ENCODE data around the gene TOX2. TPM values are rescaled to one million over a fixed set of nuclear protein-coding genes. Genes with fewer than 3 reads are reported as not detected.

Gene TOX2
- total RNA-seq, 1 experiment from 2014 or later: 2.7 TPM

DNA sequence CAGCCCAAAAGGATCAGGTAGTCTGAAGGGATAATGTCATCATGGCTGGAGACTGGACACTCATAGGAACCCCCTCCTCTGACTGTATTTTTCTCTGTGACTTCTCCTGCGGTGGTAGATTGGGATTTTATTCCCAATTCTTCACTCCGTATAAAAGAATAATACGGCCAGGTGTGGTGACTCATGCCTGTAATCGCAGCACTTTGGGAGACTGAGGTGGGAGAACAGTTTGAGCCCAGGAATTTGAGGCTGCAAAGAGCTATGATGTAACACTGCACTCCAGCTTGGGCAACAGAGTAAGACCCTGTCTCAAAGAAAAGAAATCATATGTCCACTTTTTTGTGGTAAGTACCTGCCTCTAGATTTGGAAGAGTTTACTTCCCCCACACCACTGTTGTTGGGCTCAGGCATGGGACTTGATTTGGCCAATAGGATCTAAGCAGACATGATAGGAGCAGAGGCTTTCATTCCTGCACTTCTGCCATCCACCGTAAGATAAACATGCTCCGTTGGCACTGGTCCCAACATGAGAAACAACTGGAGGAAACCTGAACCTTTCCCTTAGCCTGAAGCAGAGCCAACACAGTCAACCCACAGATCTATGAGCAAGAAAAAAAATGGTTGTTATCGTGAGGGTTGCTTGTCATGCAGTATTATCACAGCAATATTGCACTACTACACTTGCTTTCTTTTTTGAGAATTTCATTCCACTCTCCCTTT, 190.3 kb downstream of the TOX2 start:
- DNase-seq (ENCODE audit: unreplicated experiment): peak; percentile 96
- POLR2A ChIA-PET: interaction anchor here (0.7 to 2.1 kb wide), 4 partner anchors 16 to 85 kb away, joined by 3 to 5 read pairs (median 4); no protein-coding TSS in a partner anchor
- peaks cover 23% of the 10 kb centered on the region for H3K4me1 Mint-ChIP-seq (ENCODE audit: insufficient read depth, unreplicated experiment)
- intact Hi-C loops (cut with micrococcal nuclease): no loop called here
- TF ChIP-seq, protein P1, sequence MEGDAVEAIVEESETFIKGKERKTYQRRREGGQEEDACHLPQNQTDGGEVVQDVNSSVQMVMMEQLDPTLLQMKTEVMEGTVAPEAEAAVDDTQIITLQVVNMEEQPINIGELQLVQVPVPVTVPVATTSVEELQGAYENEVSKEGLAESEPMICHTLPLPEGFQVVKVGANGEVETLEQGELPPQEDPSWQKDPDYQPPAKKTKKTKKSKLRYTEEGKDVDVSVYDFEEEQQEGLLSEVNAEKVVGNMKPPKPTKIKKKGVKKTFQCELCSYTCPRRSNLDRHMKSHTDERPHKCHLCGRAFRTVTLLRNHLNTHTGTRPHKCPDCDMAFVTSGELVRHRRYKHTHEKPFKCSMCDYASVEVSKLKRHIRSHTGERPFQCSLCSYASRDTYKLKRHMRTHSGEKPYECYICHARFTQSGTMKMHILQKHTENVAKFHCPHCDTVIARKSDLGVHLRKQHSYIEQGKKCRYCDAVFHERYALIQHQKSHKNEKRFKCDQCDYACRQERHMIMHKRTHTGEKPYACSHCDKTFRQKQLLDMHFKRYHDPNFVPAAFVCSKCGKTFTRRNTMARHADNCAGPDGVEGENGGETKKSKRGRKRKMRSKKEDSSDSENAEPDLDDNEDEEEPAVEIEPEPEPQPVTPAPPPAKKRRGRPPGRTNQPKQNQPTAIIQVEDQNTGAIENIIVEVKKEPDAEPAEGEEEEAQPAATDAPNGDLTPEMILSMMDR (IDR thresholded peaks at IDR 0.05; ENCODE audit: unreplicated experiment): no peak
- BruUV-seq (replicated peaks): no TSS peak
- CTCF ChIA-PET: interaction anchor here (0.9 kb wide), 1 partner anchor 85 kb away, joined by 3 read pairs; no protein-coding TSS in a partner anchor
- peak overlapping the region; percentile 41 for H3K27ac Mint-ChIP-seq (ENCODE audit: low read depth, unreplicated experiment)
- H3K27me3 Mint-ChIP-seq (ENCODE audit: insufficient read depth, unreplicated experiment): no peaks in the 10 kb centered on the region
- peak overlapping the region; percentile 3 for H3K4me3 Mint-ChIP-seq (ENCODE audit: unreplicated experiment)
- H3K9me3 Mint-ChIP-seq (ENCODE audit: unreplicated experiment): peaks cover 7% of the 10 kb centered on the region
- H3K36me3 Mint-ChIP-seq (ENCODE audit: insufficient read depth, unreplicated experiment): peaks cover 6% of the 10 kb centered on the region

GRCh38 chr20:44106615-44107014, 192.0 kb downstream of the TOX2 start:
- no peak for DNase-seq (ENCODE audit: unreplicated experiment)
- CTCF ChIA-PET: interaction anchor here (0.6 to 16.9 kb wide), 3 partner anchors 10 to 124 kb away, joined by 3 to 638 read pairs (median 18); partner anchors contain the start of gene JPH2

DNA sequence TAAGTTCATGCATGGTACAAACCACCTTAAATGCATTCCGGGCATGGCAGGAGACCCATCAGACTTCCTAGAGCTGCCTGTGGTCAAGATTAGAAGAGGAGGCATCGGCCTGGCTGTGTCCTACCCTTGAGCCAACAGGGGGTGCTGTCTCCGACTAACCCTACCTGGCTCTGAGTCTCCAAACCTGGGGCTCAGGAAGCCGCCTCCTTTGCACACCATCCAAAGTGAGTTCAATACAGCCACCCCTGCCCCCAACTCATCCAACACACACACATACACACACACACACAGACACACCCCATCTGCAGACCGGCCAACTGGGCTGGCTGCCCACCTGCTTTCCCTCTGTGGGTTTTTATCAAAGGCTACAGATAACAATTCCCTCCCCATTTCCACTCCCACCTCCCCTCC, 195.3 kb downstream of the TOX2 start:
- no peak for DNase-seq (ENCODE audit: unreplicated experiment)
- TF ChIP-seq, protein P1 (IDR thresholded peaks at IDR 0.05; ENCODE audit: unreplicated experiment): peak; percentile 10
- CTCF ChIA-PET: interaction anchor here (0.6 to 16.9 kb wide), 4 partner anchors 28 to 421 kb away, joined by 3 to 638 read pairs (median 4); partner anchors contain the start of gene JPH2
- Mint-ChIP-seq H3K4me1 (ENCODE audit: insufficient read depth, unreplicated experiment) (peaks cover 20% of the 10 kb centered on the region), H3K9me3 (ENCODE audit: unreplicated experiment) (peaks cover 7% of the 10 kb centered on the region), H3K27me3 (ENCODE audit: insufficient read depth, unreplicated experiment) (no peaks in the 10 kb centered on the region), H3K4me3 (ENCODE audit: unreplicated experiment) (no peak overlapping the region), H3K27ac (ENCODE audit: low read depth, unreplicated experiment) (no peak overlapping the region), H3K36me3 (ENCODE audit: insufficient read depth, unreplicated experiment) (peaks cover 32% of the 10 kb centered on the region)
- no TSS peak for BruUV-seq (replicated peaks)
- intact Hi-C loops (cut with micrococcal nuclease): loop anchor here (10.0 kb wide), 1 partner anchor 365 kb away; the partner anchor contains the start of gene TTPAL
- POLR2A ChIA-PET: interaction anchor here (0.6 kb wide), 1 partner anchor 85 kb away, joined by 3 read pairs; no protein-coding TSS in a partner anchor

More at GRCh38 chr20:44106615-44107014, 192.0 kb downstream of the TOX2 start:
- H3K9me3 Mint-ChIP-seq (ENCODE audit: unreplicated experiment): peaks cover 7% of the 10 kb centered on the region
- no peaks in the 10 kb centered on the region for H3K27me3 Mint-ChIP-seq (ENCODE audit: insufficient read depth, unreplicated experiment)
- POLR2A ChIA-PET: interaction anchor here (0.6 to 1.1 kb wide), 4 partner anchors 16 to 353 kb away, joined by 3 read pairs; no protein-coding TSS in a partner anchor
- intact Hi-C loops (cut with micrococcal nuclease): no loop called here
- BruUV-seq (replicated peaks): no TSS peak
- no peak overlapping the region for H3K4me3 Mint-ChIP-seq (ENCODE audit: unreplicated experiment)
- H3K27ac Mint-ChIP-seq (ENCODE audit: low read depth, unreplicated experiment): no peak overlapping the region
- TF ChIP-seq, protein P1 (IDR thresholded peaks at IDR 0.05; ENCODE audit: unreplicated experiment): no peak
- peaks cover 11% of the 10 kb centered on the region for H3K36me3 Mint-ChIP-seq (ENCODE audit: insufficient read depth, unreplicated experiment)
- peaks cover 23% of the 10 kb centered on the region for H3K4me1 Mint-ChIP-seq (ENCODE audit: insufficient read depth, unreplicated experiment)
